CD4-positive, alpha-beta T cell treated with Interleukin-4 for 1 hour (primary cell): Measurements from ENCODE around the gene CD8B.

Experiments used
- DNase-seq, 2 donors: peaks; one replicate each; pipeline ENCODE4 v3.0.0-alpha.2; 2020 to 2022

Gene CD8B

DNA sequence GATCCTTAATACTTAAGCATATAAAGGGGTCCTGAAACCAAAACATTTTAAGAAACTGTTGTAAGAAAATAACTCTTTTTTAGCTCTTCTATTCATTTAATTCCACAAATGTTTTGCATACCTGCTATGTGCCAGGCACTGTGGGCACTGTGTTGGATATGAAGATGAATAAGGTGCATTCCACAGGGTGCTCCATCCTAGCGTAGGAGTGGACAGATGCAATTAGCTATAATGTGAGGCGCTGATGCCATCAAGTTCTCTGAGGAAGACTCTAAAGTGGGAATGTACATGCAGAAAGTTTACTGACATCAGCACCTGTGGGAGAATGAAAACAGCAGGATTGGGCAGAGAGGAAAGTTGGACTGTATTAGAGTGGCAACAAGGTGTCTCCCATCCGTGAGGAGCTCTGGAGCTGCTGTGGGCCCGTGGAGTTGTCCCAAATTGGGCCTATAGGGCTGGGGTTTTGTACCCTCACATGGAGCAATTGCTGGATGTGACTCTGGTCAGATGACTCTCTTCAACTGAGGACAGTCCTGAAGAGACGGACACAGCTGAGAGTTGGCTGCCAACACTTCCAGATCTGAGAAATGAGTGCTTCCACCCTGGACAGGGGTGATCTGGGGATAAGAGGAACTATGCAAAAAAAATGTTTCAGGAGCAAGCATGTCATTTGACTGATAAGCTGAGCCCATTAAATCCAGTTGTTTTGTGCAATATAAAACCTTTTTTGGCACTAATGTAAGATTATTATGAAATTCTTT, 93.3 kb downstream of the CD8B start:
- no peak for DNase-seq
